ENCODE measurements around the gene MARCHF10. TPM values are rescaled to one million over a fixed set of nuclear protein-coding genes. Genes with fewer than 3 reads are reported as not detected.

MARCHF10 gene
- polyA plus RNA-seq, 3 donors: not detected

DNA sequence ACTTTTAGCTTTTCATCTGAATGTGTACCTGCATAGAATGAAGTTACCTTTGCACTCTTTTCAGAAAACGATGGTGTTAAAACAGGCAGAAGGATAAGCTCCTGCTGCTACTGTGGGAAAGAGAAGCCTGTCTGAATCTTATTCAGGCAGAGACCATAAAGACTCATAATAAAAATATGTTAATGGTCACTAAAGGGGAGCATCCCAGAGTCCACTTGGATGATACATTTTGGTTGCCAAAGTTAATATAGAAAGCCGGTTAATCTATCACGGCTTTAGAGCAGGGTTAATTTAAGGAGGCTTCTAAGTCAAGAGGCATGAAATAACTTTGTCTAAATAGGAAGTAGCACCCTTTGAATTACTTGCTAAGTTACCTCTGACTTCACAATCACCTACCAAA, 2.9 kb downstream of the MARCHF10 start:
- Histone ChIP-seq H3K27ac (ENCODE audit: low read depth in 1 of 2, low read length in 2 of 2) (no peak overlapping the region), H3K9me3 (replicated peaks in 1 of 2; ENCODE audit: control insufficient read depth in 1 of 2, insufficient read depth in 1 of 2, low read length in 2 of 2) (no peaks in the 10 kb centered on the region), H4K20me1 (ENCODE audit: insufficient read depth, low read length) (no peaks in the 10 kb centered on the region), H3K4me2 (replicated peaks; ENCODE audit: extremely low read depth, low read length, poor library complexity, severe bottlenecking) (no peak overlapping the region), H3K9ac (ENCODE audit: insufficient read depth, low read length, poor library complexity, severe bottlenecking) (no peak overlapping the region), H3K27me3 (ENCODE audit: control insufficient read depth in 2 of 2, insufficient read depth in 2 of 2, low read length in 2 of 2) (peaks cover 8 to 21% of the 10 kb centered on the region in 2 donors), H3K36me3 (replicated peaks in 1 of 2; ENCODE audit: control insufficient read depth in 1 of 2, insufficient read depth in 2 of 2, low read length in 2 of 2) (no peaks in the 10 kb centered on the region), H3K4me3 (replicated peaks in 1 of 3; ENCODE audit: low read depth in 2 of 3, low read length in 3 of 3) (no peak overlapping the region), H2AFZ (ENCODE audit: insufficient read depth, low read depth, low read length, poor library complexity, severe bottlenecking) (no peak overlapping the region), H3K79me2 (ENCODE audit: insufficient read depth, low read length) (no peaks in the 10 kb centered on the region), H3K4me1 (ENCODE audit: control insufficient read depth in 1 of 2, insufficient read depth in 2 of 2, low read length in 2 of 2) (peaks cover 0 to 5% of the 10 kb centered on the region in 2 donors)
- Mint-ChIP-seq H3K4me3 (no peak overlapping the region), H3K9me3 (no peaks in the 10 kb centered on the region), H3K27ac (no peak overlapping the region), H3K4me1 (peaks cover 11% of the 10 kb centered on the region), H3K36me3 (no peaks in the 10 kb centered on the region), H3K27me3 (ENCODE audit: low read depth in 3 of 3) (peaks cover 14 to 19% (median 15%) of the 10 kb centered on the region in 3 donors)
- DNase-seq: no peak
- intact Hi-C loops (cut with micrococcal nuclease): no loop called here
- TF ChIP-seq, protein P1, sequence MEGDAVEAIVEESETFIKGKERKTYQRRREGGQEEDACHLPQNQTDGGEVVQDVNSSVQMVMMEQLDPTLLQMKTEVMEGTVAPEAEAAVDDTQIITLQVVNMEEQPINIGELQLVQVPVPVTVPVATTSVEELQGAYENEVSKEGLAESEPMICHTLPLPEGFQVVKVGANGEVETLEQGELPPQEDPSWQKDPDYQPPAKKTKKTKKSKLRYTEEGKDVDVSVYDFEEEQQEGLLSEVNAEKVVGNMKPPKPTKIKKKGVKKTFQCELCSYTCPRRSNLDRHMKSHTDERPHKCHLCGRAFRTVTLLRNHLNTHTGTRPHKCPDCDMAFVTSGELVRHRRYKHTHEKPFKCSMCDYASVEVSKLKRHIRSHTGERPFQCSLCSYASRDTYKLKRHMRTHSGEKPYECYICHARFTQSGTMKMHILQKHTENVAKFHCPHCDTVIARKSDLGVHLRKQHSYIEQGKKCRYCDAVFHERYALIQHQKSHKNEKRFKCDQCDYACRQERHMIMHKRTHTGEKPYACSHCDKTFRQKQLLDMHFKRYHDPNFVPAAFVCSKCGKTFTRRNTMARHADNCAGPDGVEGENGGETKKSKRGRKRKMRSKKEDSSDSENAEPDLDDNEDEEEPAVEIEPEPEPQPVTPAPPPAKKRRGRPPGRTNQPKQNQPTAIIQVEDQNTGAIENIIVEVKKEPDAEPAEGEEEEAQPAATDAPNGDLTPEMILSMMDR (IDR thresholded peaks at IDR 0.05): no peak
- no CpG with 5 or more reads among the region's 3 CpGs for WGBS (ENCODE audit: insufficient coverage)

DNA sequence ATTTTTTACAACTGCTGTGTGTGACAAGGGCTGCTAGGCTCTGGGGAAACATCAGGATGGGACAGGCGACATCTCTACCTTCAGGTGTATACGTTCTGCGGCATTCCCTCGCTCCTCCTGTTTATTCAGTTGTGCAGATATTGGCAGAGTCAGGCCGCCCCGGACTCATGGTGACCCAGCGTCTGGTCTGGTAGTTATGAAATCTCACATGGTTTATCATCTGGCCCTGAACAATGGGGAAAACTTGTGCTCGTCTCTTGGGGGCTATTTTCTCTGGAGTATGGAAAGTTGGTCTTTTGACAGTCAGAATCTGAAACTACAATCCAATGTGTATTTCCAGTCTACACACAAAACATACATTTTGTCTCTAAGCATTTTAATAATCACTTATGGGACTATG, 3.3 kb downstream of the MARCHF10 start:
- H3K4me1 ChIP-seq (ENCODE audit: control insufficient read depth in 1 of 2, insufficient read depth in 2 of 2, low read length in 2 of 2): peaks cover 0 to 5% of the 10 kb centered on the region in 2 donors
- H3K4me2 ChIP-seq (replicated peaks; ENCODE audit: extremely low read depth, low read length, poor library complexity, severe bottlenecking): no peak overlapping the region
- no peaks in the 10 kb centered on the region for H4K20me1 ChIP-seq (ENCODE audit: insufficient read depth, low read length)
- H3K4me3 ChIP-seq (replicated peaks in 1 of 3; ENCODE audit: low read depth in 2 of 3, low read length in 3 of 3): no peak overlapping the region
- no peaks in the 10 kb centered on the region for H3K9me3 ChIP-seq (replicated peaks in 1 of 2; ENCODE audit: control insufficient read depth in 1 of 2, insufficient read depth in 1 of 2, low read length in 2 of 2)
- H3K79me2 ChIP-seq (ENCODE audit: insufficient read depth, low read length): no peaks in the 10 kb centered on the region
- H3K36me3 ChIP-seq (replicated peaks in 1 of 2; ENCODE audit: control insufficient read depth in 1 of 2, insufficient read depth in 2 of 2, low read length in 2 of 2): no peaks in the 10 kb centered on the region
- no peak overlapping the region for H3K27ac ChIP-seq (ENCODE audit: low read depth in 1 of 2, low read length in 2 of 2)
- H3K4me3 Mint-ChIP-seq: no peak overlapping the region
- H3K9ac ChIP-seq (ENCODE audit: insufficient read depth, low read length, poor library complexity, severe bottlenecking): no peak overlapping the region
- H3K27me3 ChIP-seq (ENCODE audit: control insufficient read depth in 2 of 2, insufficient read depth in 2 of 2, low read length in 2 of 2): peaks cover 8 to 21% of the 10 kb centered on the region in 2 donors
- peaks cover 14 to 19% (median 15%) of the 10 kb centered on the region in 3 donors for H3K27me3 Mint-ChIP-seq (ENCODE audit: low read depth in 3 of 3)
- TF ChIP-seq, protein P1 (IDR thresholded peaks at IDR 0.05): no peak
- no peak overlapping the region for H2AFZ ChIP-seq (ENCODE audit: insufficient read depth, low read depth, low read length, poor library complexity, severe bottlenecking)
- WGBS (ENCODE audit: insufficient coverage): 80% methylated on average over 2 of the region's 8 CpGs
- no peak for DNase-seq
- no peak overlapping the region for H3K27ac Mint-ChIP-seq
- intact Hi-C loops (cut with micrococcal nuclease): no loop called here
- peaks cover 11% of the 10 kb centered on the region for H3K4me1 Mint-ChIP-seq
- H3K9me3 Mint-ChIP-seq: no peaks in the 10 kb centered on the region
- H3K36me3 Mint-ChIP-seq: no peaks in the 10 kb centered on the region

Data from CD14-positive monocyte (primary cell).